Motor neuron (in vitro differentiated cells): ENCODE measurements around the gene SUPT7L. TPM values are rescaled to one million over a fixed set of nuclear protein-coding genes. Genes with fewer than 3 reads are reported as not detected.
"Not testable (repeated sequence)": the region's sequence is repeated elsewhere in the genome, so short reads cannot be mapped to it uniquely, and the experiment has no call there.

Source experiments
- ATAC-seq, 8 experiments: fragments of 200-7000 bp; cut with Tn5 transposase; replicated peaks in 6 of 8; 2 replicates each; pipeline ENCODE4 v1.8.0; 2021; ENCODE audit warnings: mild to moderate bottlenecking in 8 of 8, moderate library complexity in 8 of 8
- H3K27ac ChIP-seq, 2 donors: fragments of 250-450 bp; sonication (Bioruptor Pico); 2 replicates each; pipeline ENCODE4 v1.9.0; 2021; ENCODE audit warnings: antibody characterized with exemption in 2 of 2, mild to moderate bottlenecking in 2 of 2, moderate library complexity in 1 of 2
- H3K4me1 ChIP-seq, 2 donors: fragments of 250-450 bp; sonication (Bioruptor Pico); replicated peaks in 1 of 2; 2 replicates each; pipeline ENCODE4 v1.6.1; 2021; ENCODE audit warnings: antibody characterized with exemption in 2 of 2, mild to moderate bottlenecking in 2 of 2, moderate library complexity in 1 of 2
- H3K4me3 ChIP-seq, 5 donors: fragments of 250-450 bp; sonication (Bioruptor Pico); 2 replicates each; pipeline ENCODE4 v1.9.0; 2021; ENCODE audit warnings: antibody characterized with exemption in 5 of 5, mild to moderate bottlenecking in 5 of 5, moderate library complexity in 4 of 5
- WGBS, 10 experiments: fragments of 450-650 bp; shearing (Covaris generic); methylation state at CpG; one replicate each; pipeline ENCODE4 v1.0.0; 2022; 5-methylcytosine and 5-hydroxymethylcytosine counted together
- in situ Hi-C, 9 experiments: fragments of 400-800 bp; cut with MboI; loops; one replicate each; pipeline ENCODE4 v1.15.0; 2021; ENCODE audit warnings: low sequenced_read_pairs in 9 of 9, low pct_unique_long_range_greater_than_20kb in 2 of 9; ENCODE audit not compliant: unreplicated experiment in 9 of 9
- total RNA-seq, 8 experiments: library from RNA; unstranded; fragments of 300-600 nt; gene quantifications; 2 replicates each; pipeline versions ENCODE4 v1.2.3 to v1.2.4, GENCODE V29; 2022

Gene SUPT7L
- total RNA-seq, 8 experiments from 2014 or later, result 33.9 to 59.7 (median 40.3) TPM

- ATAC-seq, result no peak
- no peaks in the 10 kb centered on the region for H3K4me1 ChIP-seq
- H3K27ac ChIP-seq, result no peak overlapping the region
- in situ Hi-C loops, result no loop called here
- H3K4me3 ChIP-seq, result no peak overlapping the region
These were observed 11.1 kb downstream of the SUPT7L start for GRCh38 chr2:27652341-27652740.

GRCh38 chr2:27651056-27651455, 12.4 kb downstream of the SUPT7L start:
- H3K27ac ChIP-seq, result no peak overlapping the region
- no peak overlapping the region for H3K4me3 ChIP-seq
- in situ Hi-C loops, result no loop called here
- 23 to 100% (median 74%) methylated on average over 1 to 4 of the region's 4 CpGs for WGBS, 10 experiments
- H3K4me1 ChIP-seq, result no peaks in the 10 kb centered on the region
- ATAC-seq, result no peak

DNA sequence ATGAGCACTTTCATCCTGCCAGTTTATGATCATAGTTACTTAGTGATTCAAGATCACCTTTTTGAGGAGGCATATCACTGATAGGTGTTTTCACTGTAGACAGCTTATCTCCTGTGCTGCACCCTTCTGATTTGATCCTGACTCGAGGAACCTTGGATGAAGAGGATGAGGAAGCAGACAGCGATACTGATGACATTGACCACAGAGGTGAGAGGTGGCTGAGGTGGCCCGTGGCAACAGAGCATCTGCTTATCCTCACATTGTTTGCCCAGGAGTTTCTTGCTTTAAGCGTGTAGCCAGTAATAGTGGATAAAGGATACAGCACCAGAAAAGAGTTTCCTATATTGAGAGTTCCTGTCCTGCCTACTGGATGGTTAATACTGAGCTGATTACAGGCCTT, 15.7 kb downstream of the SUPT7L start:
- H3K4me1 ChIP-seq, result no peaks in the 10 kb centered on the region
- WGBS, 10 experiments, result 60 to 100% (median 90%) methylated on average over 1 to 4 of the region's 4 CpGs; no CpG with 5 or more reads in 2 of the 10 experiments
- ATAC-seq, result no peak
- no peak overlapping the region for H3K4me3 ChIP-seq
- in situ Hi-C loops, result no loop called here
- no peak overlapping the region for H3K27ac ChIP-seq

- Histone ChIP-seq H3K27ac (no peak overlapping the region), H3K4me3 (no peak overlapping the region), H3K4me1 (no peaks in the 10 kb centered on the region)
- in situ Hi-C loops, result no loop called here
- no peak for ATAC-seq
These were observed 16.1 kb downstream of the SUPT7L start for GRCh38 chr2:27647289-27647688.

- Histone ChIP-seq H3K27ac (no peak overlapping the region), H3K4me1 (no peaks in the 10 kb centered on the region), H3K4me3 (no peak overlapping the region)
- ATAC-seq, result no peak
- in situ Hi-C loops, result no loop called here
These were observed 18.2 kb downstream of the SUPT7L start for GRCh38 chr2:27645197-27645596.

DNA sequence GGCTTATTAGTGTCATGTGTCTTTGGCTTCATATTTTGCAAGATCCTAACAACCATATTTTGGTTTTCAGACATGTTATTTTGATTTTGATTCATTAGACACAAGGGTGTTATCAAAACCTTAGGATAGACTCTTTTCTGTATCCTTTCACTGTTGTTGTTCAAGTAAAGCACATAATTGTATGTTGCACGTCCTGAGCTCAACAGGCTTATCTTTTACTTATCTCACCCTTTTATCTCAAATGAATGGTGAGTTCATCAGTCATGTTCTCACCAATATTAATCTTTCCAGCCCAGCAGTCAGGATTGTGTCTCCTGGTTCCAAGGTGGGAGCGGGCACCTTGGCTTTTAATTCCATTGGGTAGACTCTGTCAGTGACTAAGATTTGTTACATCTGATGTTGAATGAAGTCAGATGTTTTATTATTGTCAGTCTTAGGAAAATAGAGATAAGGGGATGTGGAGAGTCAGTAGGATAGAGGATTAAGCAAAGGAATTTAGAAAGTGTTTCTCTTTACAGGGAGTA, 22.6 kb downstream of the SUPT7L start:
- no peaks in the 10 kb centered on the region for H3K4me1 ChIP-seq
- H3K27ac ChIP-seq, result no peak overlapping the region
- no peak overlapping the region for H3K4me3 ChIP-seq
- in situ Hi-C loops, result no loop called here
- 57 to 100% (median 100%) methylated on average over 1 to 2 of the region's 2 CpGs; no CpG with 5 or more reads in 1 of the 10 experiments for WGBS, 10 experiments
- ATAC-seq, result no peak

DNA sequence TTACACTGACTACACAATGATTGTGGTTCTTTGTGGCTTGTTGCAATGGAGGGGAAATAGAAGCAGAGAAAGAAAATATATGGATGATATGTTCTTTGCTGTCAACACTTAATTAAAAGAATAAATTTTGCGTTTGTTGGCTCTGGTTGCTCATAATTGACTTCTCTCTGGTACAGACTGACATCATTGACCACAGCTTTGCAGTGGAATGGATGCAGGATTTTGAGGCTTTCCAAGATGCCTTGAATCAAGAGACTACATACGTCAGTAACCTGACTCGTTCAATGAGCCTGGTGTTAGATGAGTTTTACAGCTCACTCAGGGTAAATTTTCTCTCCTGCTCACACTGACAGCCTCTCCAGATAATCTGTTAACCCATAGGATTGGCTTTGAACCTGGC, 24.7 kb downstream of the SUPT7L start:
- Histone ChIP-seq H3K27ac (no peak overlapping the region), H3K4me1 (no peaks in the 10 kb centered on the region)
- in situ Hi-C loops, result no loop called here

GRCh38 chr2:27638037-27638637, 25.3 kb downstream of the SUPT7L start:
- ATAC-seq, result no peak
- no peaks in the 10 kb centered on the region for H3K4me1 ChIP-seq
- H3K27ac ChIP-seq, result no peak overlapping the region
- 6 to 100% (median 89%) methylated on average over 1 to 3 of the region's 3 CpGs for WGBS, 10 experiments
- in situ Hi-C loops, result no loop called here
- no peak overlapping the region for H3K4me3 ChIP-seq

More for the DNA sequence above, 24.7 kb downstream of the SUPT7L start:
- H3K4me3 ChIP-seq, result no peak overlapping the region
- ATAC-seq, result no peak
- WGBS, 10 experiments, result 0 to 100% (median 63%) methylated on average over 1 to 3 of the region's 3 CpGs; no CpG with 5 or more reads in 2 of the 10 experiments

DNA sequence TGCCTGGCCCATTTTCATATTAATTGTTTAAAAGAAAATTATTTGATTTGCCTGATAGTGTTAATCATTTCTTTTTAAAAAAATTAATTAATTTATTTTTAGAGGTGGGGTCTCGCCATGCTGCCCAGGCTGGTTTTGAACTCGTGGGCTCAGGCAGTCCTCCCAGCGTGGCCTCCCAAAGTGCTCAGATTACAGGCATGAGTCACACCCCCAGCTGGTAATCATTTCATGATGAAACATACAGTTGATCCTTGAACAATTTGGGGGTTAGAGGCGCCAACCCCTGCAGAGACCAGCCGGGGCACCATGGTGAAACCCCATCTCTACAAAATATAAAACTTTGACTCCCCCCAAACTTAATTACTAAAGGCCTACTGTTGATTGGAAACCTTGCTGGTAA, 26.6 kb downstream of the SUPT7L start:
- Histone ChIP-seq H3K4me3 (no peak overlapping the region), H3K4me1 (no peaks in the 10 kb centered on the region), H3K27ac (no peak overlapping the region)
- 89 to 100% (median 93%) methylated on average over 2 to 5 of the region's 5 CpGs; no CpG with 5 or more reads in 4 of the 10 experiments for WGBS, 10 experiments
- in situ Hi-C loops, result no loop called here
- no peak for ATAC-seq

GRCh38 chr2:27634291-27634690, 29.1 kb downstream of the SUPT7L start:
- 50 to 100% (median 100%) methylated on average over 1 to 2 of the region's 2 CpGs for WGBS, 10 experiments
- Histone ChIP-seq H3K4me3 (no peak overlapping the region), H3K27ac (no peak overlapping the region), H3K4me1 (peaks cover 4 to 5% of the 10 kb centered on the region in 2 donors)
- peak in 2 of 8 experiments; percentile 71 to 76 for ATAC-seq
- in situ Hi-C loops, result no loop called here

GRCh38 chr2:27630257-27630656, 33.2 kb downstream of the SUPT7L start:
- H3K4me3 ChIP-seq, H3K27ac ChIP-seq, ATAC-seq, in situ Hi-C loops: not testable (repeated sequence)
- H3K4me1 ChIP-seq, result peaks cover 17% of the 10 kb centered on the region in 2 donors
- WGBS, 10 experiments, result 91 to 100% (median 100%) methylated on average over 1 to 2 of the region's 2 CpGs; no CpG with 5 or more reads in 2 of the 10 experiments

DNA sequence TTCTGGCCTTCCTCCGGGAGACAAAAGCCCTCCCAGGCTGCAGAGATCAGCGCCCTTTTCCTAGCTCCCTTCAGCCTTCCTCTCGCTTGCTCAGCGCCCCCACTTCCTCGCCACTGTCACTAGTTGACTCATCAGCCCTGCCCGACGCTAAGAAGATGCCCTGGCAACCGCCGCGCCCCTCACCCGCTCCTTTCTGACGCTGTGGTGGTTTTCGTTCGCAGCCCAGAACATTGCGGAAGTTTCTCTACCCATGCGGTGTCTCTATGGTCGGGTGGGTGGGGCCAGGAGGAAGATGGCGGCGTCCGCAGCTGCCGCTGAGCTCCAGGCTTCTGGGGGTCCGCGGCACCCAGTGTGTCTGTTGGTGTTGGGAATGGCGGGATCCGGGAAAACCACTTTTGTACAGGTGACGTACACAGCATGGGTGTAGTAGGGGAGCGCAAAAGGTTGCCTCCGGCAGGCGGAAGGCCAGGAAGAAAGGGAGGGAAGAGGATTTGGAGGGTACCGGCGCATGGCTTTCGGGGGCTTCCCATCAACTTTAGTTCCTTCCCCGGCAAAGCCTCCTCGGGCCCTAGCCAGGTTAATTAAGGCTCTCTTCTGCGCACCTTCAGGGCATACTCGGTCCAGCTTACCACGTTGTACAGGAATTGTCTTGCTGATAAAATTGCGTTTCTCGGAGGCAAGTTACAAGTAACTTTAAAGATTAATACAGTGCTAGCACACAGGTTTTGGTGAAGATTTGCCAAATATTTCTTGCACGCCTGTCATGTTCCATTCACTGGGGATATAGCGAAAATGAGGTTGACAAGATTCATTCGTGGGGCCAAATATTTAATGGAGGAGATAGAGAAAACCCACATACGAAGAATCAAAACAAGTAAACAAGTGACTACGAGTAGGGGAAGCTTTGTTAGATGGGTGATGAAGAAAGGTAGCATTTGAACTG, 34.4 kb downstream of the SUPT7L start, which contains the start of the genes CCDC121 and GPN1:
CCDC121 (minus strand) TSS at position 246 of the 943 bp plus-strand sequence. CDS start 1,213 bp downstream, outside the sequence.
GPN1 (plus strand) TSS at position 284 of the 943 bp plus-strand sequence; CDS start at position 293, 9 bp downstream.
- peak; percentile 95 to 98 (median 98) for ATAC-seq
- WGBS, 10 experiments, result 0 to 2% (median 0%) methylated on average over 1 to 18 of the region's 44 CpGs
- Histone ChIP-seq H3K27ac (peak within 1 kb of the TSS; percentile 48 to 67), H3K4me1 (peaks cover 17% of the 10 kb centered on the region in 2 donors), H3K4me3 (peak within 1 kb of the TSS; percentile 71 to 96 (median 81))
- in situ Hi-C loops, result no loop called here
